Kidney (tissue), 14 donors: ENCODE measurements around the gene KATNAL1. TPM values are rescaled to one million over a fixed set of nuclear protein-coding genes. Genes with fewer than 3 reads are reported as not detected.

ENCODE experiments used
- DNase-seq, 5 donors: peaks; one replicate each; pipeline ENCODE4 v3.0.0-alpha.2; 2013 to 2020
- FAIRE-seq: peaks from 2 replicates; lab custom pipeline; 2012; peaks lifted over from hg19 to GRCh38; lab: Jason Lieb, UNC
- H3K27ac ChIP-seq, 2 donors: one replicate each; pipeline ENCODE4 v1.7.0; 2013; ENCODE audit warnings: low read depth in 2 of 2, low read length in 2 of 2, inconsistent platforms in 1 of 2
- H3K27me3 ChIP-seq: one replicate; pipeline ENCODE4 v1.7.1; 2013; ENCODE audit warnings: low read length, inconsistent platforms; ENCODE audit not compliant: control insufficient read depth, insufficient read depth
- H3K36me3 ChIP-seq, 3 donors: one replicate each; pipeline versions ENCODE4 v1.7.0 to v1.7.1; 2013; ENCODE audit warnings: low read length in 3 of 3, control low read depth in 1 of 3, inconsistent platforms in 1 of 3; ENCODE audit not compliant: insufficient read depth in 3 of 3, control insufficient read depth in 2 of 3
- H3K4me1 ChIP-seq, 3 donors: one replicate each; pipeline versions ENCODE4 v1.7.0 to v1.7.1; 2013; ENCODE audit warnings: low read length in 3 of 3, inconsistent platforms in 1 of 3, low read depth in 1 of 3; ENCODE audit not compliant: control insufficient read depth in 2 of 3, insufficient read depth in 2 of 3
- H3K4me3 ChIP-seq, 3 donors: one replicate each; pipeline versions ENCODE4 v1.7.0 to v1.8.1; 2013; ENCODE audit warnings: low read length in 3 of 3, control low read depth in 1 of 3, inconsistent platforms in 1 of 3
- H3K9ac ChIP-seq, 3 donors: one replicate each; pipeline versions ENCODE4 v1.7.0 to v1.7.1; 2013; ENCODE audit warnings: low read length in 3 of 3, control low read depth in 1 of 3, inconsistent platforms in 1 of 3
- H3K9me3 ChIP-seq, 3 donors: one replicate each; pipeline versions ENCODE4 v1.7.0 to v1.7.1; 2013; ENCODE audit warnings: low read length in 3 of 3, control low read depth in 1 of 3, inconsistent platforms in 1 of 3; ENCODE audit not compliant: control insufficient read depth in 2 of 3, insufficient read depth in 1 of 3
- CTCF ChIP-seq: IDR thresholded peaks from 3 replicates; pipeline ENCODE4 v1.5.1; 2012; ENCODE audit warnings: mild to moderate bottlenecking, moderate library complexity, borderline replicate concordance; ENCODE audit not compliant: insufficient read depth; ENCODE audit errors: extremely low read depth
- intact Hi-C: fragments of 100-400 bp; cut with DNase I; formaldehyde crosslinking; loops from one replicate; pipeline ENCODE4 v1.11.1; 2022
- polyA plus RNA-seq: library from polyadenylated mRNA; stranded (reverse); fragments of 350-450 nt; fragmentation: Illumina TruSeq; extraction: RNeasy Lipid Tissue Mini Kit (QIAGEN cat#74804); gene quantifications from one replicate; pipeline ENCODE4 v1.2.3, GENCODE V29; 2014; ENCODE audit warnings: low read depth, low replicate concordance; ENCODE audit not compliant: insufficient read depth
- total RNA-seq: library from RNA; stranded (reverse); fragmentation: NEBNext Ultra II Directional; extraction: Animal tissue kit (Norgen Biotek cat#: 25700); gene quantifications from one replicate; pipeline ENCODE4 v1.2.1, GENCODE V29; 2021
- donor health status: control.
- donor health status: control.
- donor health status: control.
- donor health status: control.
- donor health status: control.
- donor health status: DM: yes; HTN: yes; CAD: no.
- donor health status: Normal renal cell carcinoma (clear cell type).

Gene KATNAL1
- total and polyA plus RNA-seq, 2 donors from 2014 or later: 2.5 to 21.8 TPM

GRCh38 chr13:30240608-30241007 lies 66.7 kb downstream of the KATNAL1 start:
- FAIRE-seq (no peak), DNase-seq (no peak)
- no peaks in the 10 kb centered on the region for H3K9me3 ChIP-seq
- H3K36me3 ChIP-seq: no peaks in the 10 kb centered on the region
- H3K4me3 ChIP-seq: no peak overlapping the region
- no peaks in the 10 kb centered on the region for H3K4me1 ChIP-seq
- H3K9ac ChIP-seq: no peak overlapping the region
- intact Hi-C loops: no loop called here
- no peaks in the 10 kb centered on the region for H3K27me3 ChIP-seq
- TF ChIP-seq CTCF: no peak
- H3K27ac ChIP-seq: no peak overlapping the region

GRCh38 chr13:30235216-30235615 lies 72.1 kb downstream of the KATNAL1 start:
- H3K4me1 ChIP-seq: no peaks in the 10 kb centered on the region
- H3K27ac ChIP-seq: no peak overlapping the region
- TF ChIP-seq CTCF: no peak
- DNase-seq (no peak), FAIRE-seq (no peak)
- no peak overlapping the region for H3K4me3 ChIP-seq
- no peaks in the 10 kb centered on the region for H3K27me3 ChIP-seq
- H3K9ac ChIP-seq: no peak overlapping the region
- H3K36me3 ChIP-seq: no peaks in the 10 kb centered on the region
- H3K9me3 ChIP-seq: no peaks in the 10 kb centered on the region
- intact Hi-C loops: no loop called here

GRCh38 chr13:30234619-30235162 lies 72.7 kb downstream of the KATNAL1 start:
- peaks cover 0 to 3% (median 0%) of the 10 kb centered on the region in 3 donors for H3K36me3 ChIP-seq
- TF ChIP-seq CTCF: no peak
- intact Hi-C loops: no loop called here
- H3K27ac ChIP-seq: no peak overlapping the region
- no peaks in the 10 kb centered on the region for H3K4me1 ChIP-seq
- H3K27me3 ChIP-seq: no peaks in the 10 kb centered on the region
- FAIRE-seq: no peak
- H3K9me3 ChIP-seq: no peaks in the 10 kb centered on the region
- H3K9ac ChIP-seq: no peak overlapping the region
- no peak for DNase-seq
- no peak overlapping the region for H3K4me3 ChIP-seq

- Histone ChIP-seq H3K36me3 (peaks cover 0 to 4% (median 4%) of the 10 kb centered on the region in 3 donors), H3K4me1 (no peaks in the 10 kb centered on the region), H3K9ac (no peak overlapping the region), H3K4me3 (no peak overlapping the region), H3K9me3 (no peaks in the 10 kb centered on the region), H3K27ac (no peak overlapping the region), H3K27me3 (no peaks in the 10 kb centered on the region)
- TF ChIP-seq CTCF: no peak
- FAIRE-seq (no peak), DNase-seq (no peak)
- intact Hi-C loops: no loop called here
Observed at GRCh38 chr13:30224732-30225131, 82.6 kb downstream of the KATNAL1 start.
